GM18499 (cell line): Measurements from ENCODE around the gene MAGEB6B.
"Not testable (repeated sequence)": the region's sequence is repeated elsewhere in the genome, so short reads cannot be mapped to it uniquely, and the experiment has no call there.

Experiments used
- ATAC-seq: cut with Tn5 transposase; IDR thresholded peaks from one replicate; pipeline ENCODE4 v1.9.1; 2021; ENCODE audit warnings: moderate number of reproducible peaks; ENCODE audit not compliant: insufficient read depth, unreplicated experiment

Gene MAGEB6B

GRCh38 chrX:26160301-26160700, at the start of gene MAGEB6B:
Gene MAGEB6B, plus strand, starts transcription at chrX:26160601. Its CDS starts 0 bp downstream, at chrX:26160601.
- ATAC-seq = no peak

- no peak for ATAC-seq
These were observed 22.1 kb upstream of the MAGEB6B start, which contains the start of gene MAGEB18 for GRCh38 chrX:26138274-26138673. Gene MAGEB18, plus strand, starts transcription at chrX:26138343. Its CDS starts 643 bp downstream, at chrX:26138986.

GRCh38 chrX:26146024-26146423, 14.4 kb upstream of the MAGEB6B start:
- ATAC-seq = no peak

- no peak for ATAC-seq
These were observed 31.8 kb downstream of the MAGEB6B start, which contains the start of gene MAGEB6 for GRCh38 chrX:26192204-26192603. Gene MAGEB6, plus strand, starts transcription at chrX:26192440. Its CDS starts 1,407 bp downstream, at chrX:26193847.

- ATAC-seq = no peak
These were observed 43.2 kb downstream of the MAGEB6B start for GRCh38 chrX:26203561-26203960.

- ATAC-seq = not testable (repeated sequence)
These were observed 44.3 kb downstream of the MAGEB6B start for GRCh38 chrX:26204717-26205116.

- ATAC-seq = no peak
These were observed 47.6 kb downstream of the MAGEB6B start for GRCh38 chrX:26208012-26208411.
